Activated CD8-positive, alpha-beta memory T cell treated with anti-CD3 and anti-CD28 coated beads for 48 hours (primary cell): ENCODE measurements around the gene TMEFF1.
A peak's percentile ranks its signal among the peaks of the same experiment; 100 is the strongest.
"Not testable (repeated sequence)": the region's sequence is repeated elsewhere in the genome, so short reads cannot be mapped to it uniquely, and the experiment has no call there.

ENCODE experiments used
- DNase-seq, 3 experiments: peaks; one replicate each; pipeline ENCODE4 v3.0.0-alpha.2; 2020; ENCODE audit warnings: low read depth in 2 of 3, low spot score in 2 of 3

TMEFF1 gene

DNA sequence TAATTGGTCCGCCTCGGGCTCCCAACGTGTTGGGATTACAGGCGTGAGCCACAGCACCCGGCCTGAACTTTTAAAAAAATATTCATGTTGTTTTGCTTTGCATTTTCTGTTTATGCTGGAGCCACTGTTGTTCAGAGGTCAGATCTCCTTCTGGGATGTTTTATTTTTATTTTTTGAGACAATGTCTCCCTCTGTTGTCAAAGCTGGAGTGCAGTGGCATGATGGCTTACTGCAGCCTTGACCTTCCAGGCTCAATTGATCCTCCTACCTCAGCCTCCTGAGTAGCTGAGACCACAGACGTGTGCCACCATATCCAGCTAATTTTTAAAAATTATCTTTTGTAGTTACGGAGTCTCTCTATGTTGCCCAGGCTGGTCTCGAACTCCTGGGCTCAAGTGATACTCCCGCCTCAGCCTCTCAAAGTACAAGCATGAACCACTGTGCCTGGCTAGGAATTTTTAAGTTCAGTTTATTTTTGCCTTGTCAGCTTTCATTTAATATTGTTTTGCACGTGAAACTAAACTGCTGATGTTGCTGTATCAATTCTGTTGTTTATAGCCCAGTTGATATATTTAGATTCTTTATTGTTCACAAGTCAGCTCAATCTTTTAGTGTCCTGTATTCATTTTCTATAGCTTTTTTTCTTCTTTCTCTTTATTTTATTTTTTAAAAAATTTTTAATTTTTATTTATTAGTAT lies 13.7 kb downstream of the TMEFF1 start:
- DNase-seq: no peak

- DNase-seq: no peak
Measured at GRCh38 chr9:100488177-100488576, 15.2 kb downstream of the TMEFF1 start.

GRCh38 chr9:100489836-100490235 lies 16.9 kb downstream of the TMEFF1 start:
- no peak for DNase-seq

DNA sequence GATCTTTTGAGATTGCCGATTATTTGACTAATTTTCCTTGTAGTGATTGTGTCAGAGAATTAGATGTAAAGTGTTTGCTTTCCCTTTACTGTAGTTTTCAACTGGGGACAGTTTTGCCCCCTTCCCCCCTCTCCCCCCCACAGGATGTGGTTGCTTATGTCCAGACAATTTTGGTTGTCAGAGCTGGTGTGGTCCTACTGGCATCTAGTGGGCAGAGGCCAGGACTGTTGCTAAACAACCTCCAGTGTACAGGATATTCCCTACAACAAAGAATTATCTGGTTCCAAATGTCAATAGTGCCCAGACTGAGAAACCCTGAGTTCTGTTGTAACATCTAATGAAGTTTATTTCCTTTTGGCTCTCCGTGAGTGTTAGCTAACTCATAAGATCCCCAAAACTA lies 20.0 kb downstream of the TMEFF1 start:
- no peak for DNase-seq

GRCh38 chr9:100498592-100498991 lies 25.6 kb downstream of the TMEFF1 start:
- no peak for DNase-seq

DNA sequence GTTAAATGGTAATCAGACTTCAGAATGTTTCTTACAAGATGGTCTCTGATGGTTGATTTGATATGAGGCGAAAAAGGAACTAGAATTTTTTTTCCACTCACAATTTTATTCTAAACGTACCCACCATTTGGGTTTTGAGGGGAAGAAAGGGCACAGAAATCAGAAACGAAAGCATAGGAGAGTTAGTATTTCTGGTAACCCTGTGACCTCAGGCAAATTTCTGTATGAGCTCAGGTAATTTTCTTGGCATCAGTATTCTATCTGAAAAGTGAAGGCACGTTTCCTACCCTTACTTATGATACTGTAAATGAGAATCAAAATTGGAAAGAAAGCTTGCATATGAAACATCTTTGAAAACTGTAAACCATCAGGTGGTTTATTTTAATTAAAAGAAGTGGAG lies 26.5 kb downstream of the TMEFF1 start:
- DNase-seq: no peak

GRCh38 chr9:100499866-100500265 lies 26.9 kb downstream of the TMEFF1 start:
- no peak for DNase-seq

GRCh38 chr9:100505564-100506159 lies 32.7 kb downstream of the TMEFF1 start:
- DNase-seq: peak; percentile 27 to 55 (median 47)

- DNase-seq: not testable (repeated sequence)
Measured at GRCh38 chr9:100507350-100507749, 34.4 kb downstream of the TMEFF1 start.

DNA sequence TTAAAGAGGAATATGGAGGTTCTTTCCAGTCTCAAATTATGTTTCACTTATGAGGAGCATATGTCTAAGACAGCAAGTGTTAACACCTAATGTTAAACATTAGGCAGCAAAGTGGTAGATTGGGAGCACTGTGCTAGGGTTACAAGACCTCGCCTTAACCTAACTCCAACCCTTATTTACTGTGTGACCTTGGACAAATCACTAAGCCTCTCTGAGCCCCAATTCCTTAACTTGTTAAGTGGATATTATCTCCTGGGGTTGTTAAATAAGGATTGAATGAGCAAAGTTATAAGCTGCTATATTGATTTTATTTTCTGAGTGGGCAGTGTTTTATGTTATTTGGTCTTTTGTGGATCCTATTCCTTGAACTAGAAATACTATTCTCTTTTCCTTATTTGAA lies 38.3 kb downstream of the TMEFF1 start:
- DNase-seq: no peak

DNA sequence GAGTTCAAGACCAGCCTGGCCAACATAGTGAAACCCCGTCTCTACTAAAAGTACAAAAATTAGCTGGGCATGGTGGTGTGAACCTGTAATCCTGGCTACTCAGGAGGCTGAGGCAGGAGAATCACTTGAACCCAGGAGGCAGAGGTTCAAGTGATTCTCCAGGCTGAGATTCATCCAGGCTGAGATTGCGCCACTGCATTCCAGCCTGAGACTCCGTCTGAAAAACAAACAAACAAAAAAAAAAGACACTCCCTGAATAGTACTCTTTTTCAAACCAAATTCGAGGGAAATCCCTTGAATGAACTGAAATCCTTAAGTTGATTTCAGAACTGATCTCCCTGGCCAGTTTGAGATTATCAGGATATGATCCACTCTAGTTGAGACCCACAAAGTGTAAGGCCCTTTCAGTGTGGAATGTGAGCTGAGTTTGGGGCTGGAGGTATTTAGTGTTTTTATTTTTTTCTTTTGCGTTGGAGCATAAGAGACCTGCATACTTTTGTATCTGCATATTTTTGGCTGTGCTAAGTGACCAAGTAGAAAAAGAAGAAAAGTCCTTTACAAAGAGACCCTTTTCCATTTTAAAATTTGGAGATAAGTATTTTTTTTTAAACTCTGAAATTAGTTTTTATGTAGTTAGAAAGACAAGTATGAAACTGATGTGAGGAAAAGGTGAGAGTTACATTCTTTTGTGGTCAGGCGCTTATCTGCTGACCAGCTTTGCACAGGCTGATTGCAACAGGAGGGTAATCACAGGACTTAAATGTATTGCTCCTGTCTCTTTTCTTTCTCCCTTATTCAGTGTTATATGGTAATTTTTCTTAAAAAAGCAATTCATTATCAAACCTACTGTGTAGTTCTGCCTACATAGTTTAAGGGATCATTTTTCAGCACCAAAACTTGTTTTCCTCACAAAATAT lies 42.9 kb downstream of the TMEFF1 start:
- DNase-seq: no peak

DNA sequence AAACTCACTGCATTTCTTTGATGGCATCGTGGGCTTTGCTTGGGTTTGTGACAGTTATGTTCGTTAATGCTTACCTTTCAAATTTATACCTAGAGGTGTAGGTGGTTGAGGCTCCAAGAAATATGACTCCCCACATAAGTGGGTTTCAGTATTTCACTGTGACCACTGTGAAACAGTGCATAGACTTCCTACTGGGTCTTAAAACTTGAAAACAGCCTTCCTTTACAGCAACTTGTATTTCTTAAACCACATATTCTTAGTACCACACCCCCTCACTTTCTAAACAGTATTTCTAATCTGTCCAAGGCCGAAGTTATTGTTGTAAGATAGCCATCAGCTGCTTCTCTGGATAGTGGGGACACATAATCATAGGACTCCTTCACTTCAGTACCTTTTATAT lies 48.3 kb downstream of the TMEFF1 start:
- no peak for DNase-seq

- no peak for DNase-seq
Measured at GRCh38 chr9:100525563-100525962, 52.6 kb downstream of the TMEFF1 start.

DNA sequence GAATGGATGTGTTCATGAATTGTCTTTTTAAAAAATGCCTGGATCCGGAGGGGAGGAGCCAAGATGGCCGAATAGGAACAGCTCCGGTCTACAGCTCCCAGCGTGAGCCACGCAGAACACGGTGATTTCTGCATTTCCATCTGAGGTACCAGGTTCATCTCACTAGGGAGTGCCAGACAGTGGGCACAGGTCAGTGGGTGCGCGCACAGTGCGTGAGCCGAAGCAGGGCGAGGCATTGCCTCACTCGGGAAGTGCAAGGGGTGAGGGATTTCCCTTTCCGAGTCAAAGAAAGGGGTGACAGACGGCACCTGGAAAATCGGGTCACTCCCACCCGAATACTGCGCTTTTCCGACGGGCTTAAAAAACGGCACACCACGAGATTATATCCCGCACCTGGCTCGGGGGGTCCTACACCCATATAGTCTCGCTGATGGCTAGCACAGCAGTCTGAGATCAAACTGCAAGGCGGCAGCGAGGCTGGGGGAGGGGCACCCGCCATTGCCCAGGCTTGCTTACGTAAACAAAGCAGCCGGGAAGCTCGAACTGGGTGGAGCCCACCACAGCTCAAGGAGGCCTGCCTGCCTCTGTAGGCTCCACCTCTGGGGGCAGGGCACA lies 54.3 kb downstream of the TMEFF1 start:
- DNase-seq: not testable (repeated sequence)

DNA sequence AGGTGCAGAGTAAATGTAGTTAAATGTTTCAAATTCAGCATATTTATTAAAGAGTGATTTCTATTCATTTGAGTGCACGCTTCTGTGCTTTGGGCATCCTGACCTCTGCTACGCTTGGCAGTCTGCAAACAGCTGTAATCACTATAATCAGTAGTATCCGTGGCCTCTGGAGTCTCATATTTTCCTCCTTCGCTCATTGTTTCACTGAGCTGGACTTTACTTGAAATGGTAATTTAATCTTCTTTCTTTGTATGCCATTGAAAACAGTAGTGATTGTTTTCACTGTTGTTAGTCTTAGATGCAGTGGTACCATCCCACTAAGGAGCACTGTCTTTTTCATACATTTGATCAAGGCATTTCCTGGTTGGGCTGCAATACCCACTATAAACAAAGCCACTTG lies 61.5 kb downstream of the TMEFF1 start:
- DNase-seq: no peak

- no peak for DNase-seq
Measured at GRCh38 chr9:100540327-100540726, 67.4 kb downstream of the TMEFF1 start.

DNA sequence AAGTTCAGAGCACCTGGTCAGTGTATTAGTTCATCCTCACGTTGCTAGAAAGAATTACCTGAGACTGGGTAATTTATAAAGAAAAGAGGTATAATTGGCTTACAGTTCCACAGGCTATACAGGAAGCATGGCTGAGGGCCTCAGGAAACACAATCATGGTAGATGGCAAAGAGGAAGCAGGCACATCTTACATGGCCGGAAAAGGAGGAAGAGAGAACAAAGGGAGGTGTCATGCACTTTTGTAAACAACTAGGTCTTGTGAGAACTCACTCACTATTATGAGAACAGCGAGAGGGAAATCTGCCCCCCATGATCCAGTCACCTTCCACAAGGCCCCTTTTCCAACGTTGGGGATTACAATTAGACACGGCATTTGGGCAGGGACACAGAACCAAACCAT lies 76.1 kb downstream of the TMEFF1 start:
- DNase-seq: no peak

- DNase-seq: no peak
Measured at GRCh38 chr9:100554935-100555401, 82.0 kb downstream of the TMEFF1 start.

- no peak for DNase-seq
Measured at GRCh38 chr9:100555471-100555870, 82.5 kb downstream of the TMEFF1 start.

DNA sequence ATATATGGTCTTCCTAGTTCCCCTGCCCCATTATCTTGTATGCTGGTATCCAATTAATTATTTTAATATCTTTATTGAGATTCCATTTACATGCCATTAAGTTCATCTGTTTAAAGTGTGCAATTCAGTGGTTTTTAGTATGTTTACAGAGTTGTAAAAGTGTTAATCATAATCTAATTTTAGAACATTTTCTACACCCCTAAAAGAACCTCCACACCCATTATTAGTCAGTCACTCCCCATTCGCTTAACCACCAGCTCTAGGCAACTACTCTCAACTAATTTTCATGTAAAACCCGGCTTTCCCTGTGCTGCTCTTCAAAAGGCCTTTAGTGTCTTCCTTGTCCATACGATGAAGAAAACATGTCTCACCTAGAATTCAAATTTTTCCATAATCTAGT lies 84.1 kb downstream of the TMEFF1 start:
- no peak for DNase-seq

- DNase-seq: no peak
Measured at GRCh38 chr9:100561256-100561655, 88.3 kb downstream of the TMEFF1 start.
